ENCODE data around the gene MCF2L.

Gene MCF2L

DNA sequence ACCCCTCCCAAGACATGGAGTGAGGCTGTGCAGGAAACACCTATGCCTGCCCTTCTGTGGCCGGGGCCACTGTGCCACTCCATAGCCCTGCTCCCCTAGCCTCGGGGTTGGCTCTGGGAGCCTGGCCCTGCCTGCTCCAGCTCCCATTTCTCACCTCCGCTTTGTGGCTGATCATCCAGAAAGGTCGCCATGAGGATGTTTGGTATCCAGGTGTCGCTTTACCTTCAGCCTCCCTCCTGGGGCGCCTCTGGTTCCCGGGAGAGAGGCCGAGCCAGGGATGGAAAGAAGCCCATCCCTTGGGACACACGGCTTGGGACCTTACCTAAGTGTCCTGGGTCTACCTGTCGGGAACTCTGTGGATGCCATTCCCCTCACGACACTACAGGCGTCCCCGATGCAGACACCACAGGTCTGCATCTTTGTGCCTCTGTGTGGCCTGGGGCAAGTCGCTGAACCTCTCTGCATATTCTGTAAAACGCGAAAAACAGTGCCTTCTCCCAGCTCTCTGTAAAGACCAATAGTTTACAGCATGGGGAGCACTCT is 3.4 kb upstream of the MCF2L start:
- no peak for DNase-seq (ENCODE audit: low read depth)

DNA sequence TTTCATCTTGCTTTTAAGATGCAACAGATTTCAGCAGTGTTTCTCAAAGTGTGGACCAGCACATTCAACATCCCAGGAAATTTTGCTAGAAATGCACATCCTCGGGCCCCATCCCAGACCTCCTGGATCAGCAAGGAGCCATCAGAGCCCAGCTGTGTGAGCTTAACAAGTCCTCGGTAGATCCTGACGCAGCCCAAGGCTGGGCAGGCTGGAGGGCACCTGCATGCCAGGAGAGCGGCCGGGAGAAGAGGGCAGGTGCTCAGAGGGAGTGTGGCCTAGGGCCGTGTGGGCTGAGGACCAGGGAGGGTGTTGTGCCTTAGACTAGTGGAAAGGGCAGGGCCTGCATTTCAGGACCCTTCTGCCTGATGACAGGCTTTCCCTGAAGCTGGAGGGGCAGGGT is 2.2 kb upstream of the MCF2L start:
- DNase-seq (ENCODE audit: low read depth): no peak

DNA sequence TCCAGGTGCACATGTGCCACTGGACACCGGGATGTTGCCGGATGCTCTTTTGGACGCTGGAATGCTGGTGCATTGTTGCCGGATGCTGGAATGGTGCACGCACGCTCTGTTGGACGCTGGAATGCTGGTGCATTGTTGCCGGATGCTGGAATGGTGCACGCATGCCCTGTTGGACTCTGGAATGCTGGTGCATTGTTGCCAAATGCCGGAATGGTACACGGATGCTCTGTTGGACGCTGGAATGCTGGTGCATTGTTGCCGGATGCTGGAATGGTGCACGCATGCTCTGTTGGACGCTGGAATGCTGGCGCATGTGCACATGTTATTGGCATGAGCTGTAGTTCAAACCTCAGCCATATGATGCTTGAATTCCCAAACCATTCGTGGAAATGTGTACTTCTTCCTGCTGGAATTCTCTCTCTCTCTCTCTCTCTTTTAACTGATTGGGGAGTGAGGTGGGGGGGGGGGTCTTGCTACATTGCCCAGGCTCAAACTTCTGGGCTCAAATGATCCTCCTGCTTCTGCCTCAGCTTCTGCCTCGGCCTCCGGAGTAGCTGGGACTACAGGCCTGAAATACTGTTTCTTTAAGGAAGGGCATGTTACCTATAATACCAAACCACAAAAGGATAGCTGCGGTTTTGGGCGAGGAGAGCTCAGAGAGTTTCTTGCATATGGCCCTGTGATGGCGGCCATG is 1.2 kb upstream of the MCF2L start:
- DNase-seq (ENCODE audit: low read depth): no peak

DNA sequence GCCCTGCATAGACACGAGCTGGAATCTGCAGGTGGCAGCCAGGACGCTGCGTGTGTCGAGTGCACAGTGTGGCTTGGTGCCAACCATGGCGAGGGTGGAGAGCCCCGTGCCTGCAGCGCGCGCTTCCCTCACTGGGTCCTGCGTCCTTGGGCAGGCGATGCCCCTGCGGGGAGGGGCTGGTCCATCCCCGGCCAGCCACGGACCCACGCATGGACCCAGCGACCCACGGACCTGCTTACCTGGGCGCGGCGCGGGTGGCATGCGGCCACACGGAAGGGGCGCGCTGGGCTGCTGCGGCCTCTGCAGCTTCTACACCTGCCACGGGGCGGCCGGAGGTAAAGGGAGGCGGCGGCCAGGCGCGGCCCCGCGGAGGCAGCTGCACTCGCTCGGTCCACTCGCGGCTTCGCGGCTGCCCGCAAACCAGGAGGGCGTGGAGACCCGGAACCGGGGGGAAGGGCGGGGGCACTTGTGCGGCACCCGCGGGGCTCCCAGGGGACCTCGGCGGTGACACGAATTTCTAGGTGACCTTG is 569 bp upstream of the MCF2L start:
- no peak for DNase-seq (ENCODE audit: low read depth)

DNA sequence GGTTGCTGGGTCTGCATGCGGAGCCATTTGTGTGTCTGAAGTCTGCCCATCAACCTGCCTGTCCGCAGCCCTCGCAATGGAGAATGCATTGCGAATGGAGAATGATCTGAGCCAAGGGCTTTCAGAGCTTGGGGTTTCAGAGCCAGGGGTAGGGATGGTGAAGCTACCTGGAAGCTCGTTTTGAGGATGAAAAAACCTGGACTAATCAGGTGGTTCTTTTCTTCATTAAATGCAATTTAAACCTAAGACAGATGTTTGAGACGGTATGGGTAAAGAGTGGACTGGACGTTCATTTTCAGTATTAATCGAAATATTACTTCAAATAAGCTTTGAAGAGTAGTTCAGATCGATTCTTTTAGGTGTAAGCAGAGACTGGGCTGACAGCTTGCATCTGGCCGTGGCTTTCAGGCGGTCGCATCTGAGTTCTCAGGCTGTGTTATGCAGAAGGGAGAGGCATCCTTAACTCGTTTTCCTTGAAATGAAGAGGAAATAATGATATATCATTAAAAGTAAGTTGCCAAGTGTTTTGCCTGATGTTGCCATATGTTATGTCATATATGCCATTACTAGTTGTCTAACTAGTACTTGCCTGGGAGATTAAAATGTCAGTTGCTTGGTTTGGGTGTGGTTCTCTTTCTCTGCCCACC is 801 bp downstream of the MCF2L start:
- no peak for DNase-seq (ENCODE audit: low read depth)

DNA sequence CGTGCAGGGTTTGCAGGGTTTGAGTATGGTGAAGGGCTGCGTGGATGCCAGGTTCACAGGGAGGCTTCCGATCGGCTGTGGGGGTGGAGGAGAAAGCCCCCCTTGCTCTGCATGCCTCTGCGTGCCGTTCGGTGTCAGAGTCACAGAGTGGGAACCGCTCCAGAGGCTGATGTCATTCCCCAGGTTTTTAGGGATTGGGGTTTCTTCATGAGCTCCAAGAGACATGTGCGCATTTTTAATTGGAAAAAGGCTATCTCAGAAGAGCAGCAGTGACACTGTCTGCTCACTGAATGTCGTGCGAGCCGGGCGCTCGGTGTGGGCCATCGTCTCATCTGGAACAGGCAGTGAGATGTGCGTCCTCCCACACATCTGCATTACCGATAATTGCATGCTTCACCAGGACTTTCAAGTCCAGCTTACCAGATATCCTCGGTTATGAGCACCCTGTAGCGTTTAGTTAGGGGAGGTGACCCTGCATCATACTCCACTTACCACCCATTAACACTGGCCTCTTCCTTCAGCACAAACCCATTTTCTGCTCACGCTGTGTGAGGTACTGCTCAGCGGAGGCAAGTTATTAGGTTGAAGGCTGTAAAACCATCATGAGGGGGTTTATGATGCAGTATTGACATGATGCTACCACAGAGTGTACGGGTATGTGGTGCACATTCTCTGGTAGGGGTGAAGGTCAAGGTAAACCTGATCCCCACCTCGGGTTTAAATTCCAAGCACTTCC is 1.7 kb downstream of the MCF2L start:
- no peak for DNase-seq (ENCODE audit: low read depth)

DNA sequence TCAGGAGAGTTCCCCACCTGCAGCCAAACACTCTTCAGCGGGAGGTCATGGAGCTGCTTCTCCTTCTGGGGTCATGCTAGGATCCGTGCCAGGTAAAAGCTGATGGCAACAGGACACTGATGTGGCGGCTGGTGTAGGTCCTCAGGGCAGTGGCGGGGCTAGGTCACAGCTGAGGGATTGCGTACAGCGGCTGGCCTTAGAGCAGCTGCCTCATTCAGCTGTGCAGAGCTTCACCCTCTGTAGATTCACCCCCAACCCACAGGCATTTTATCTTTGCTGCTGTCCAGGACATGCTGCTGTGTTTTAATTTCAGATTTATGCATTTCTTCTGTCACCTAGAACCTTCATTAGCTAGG is 2.3 kb downstream of the MCF2L start:
- no peak for DNase-seq (ENCODE audit: low read depth)

DNA sequence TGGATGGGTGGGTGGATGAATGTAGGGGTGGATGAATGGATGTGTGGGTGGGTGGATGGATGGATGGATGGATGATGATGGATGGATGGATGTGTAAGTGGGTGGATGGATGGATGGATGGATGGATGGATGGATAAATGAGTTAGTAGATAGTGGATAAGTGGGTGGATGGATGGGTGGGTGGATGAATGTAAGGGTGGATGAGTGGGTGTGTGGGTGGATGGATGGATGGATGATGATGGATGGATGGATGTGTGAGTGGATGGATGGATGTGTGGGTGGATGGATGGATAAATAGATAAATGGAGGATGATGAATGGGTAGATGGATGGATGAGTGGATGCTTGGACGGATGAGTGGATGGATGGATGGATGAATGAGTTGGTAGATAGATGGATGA is 3.2 kb downstream of the MCF2L start:
- DNase-seq (ENCODE audit: low read depth): no peak

DNA sequence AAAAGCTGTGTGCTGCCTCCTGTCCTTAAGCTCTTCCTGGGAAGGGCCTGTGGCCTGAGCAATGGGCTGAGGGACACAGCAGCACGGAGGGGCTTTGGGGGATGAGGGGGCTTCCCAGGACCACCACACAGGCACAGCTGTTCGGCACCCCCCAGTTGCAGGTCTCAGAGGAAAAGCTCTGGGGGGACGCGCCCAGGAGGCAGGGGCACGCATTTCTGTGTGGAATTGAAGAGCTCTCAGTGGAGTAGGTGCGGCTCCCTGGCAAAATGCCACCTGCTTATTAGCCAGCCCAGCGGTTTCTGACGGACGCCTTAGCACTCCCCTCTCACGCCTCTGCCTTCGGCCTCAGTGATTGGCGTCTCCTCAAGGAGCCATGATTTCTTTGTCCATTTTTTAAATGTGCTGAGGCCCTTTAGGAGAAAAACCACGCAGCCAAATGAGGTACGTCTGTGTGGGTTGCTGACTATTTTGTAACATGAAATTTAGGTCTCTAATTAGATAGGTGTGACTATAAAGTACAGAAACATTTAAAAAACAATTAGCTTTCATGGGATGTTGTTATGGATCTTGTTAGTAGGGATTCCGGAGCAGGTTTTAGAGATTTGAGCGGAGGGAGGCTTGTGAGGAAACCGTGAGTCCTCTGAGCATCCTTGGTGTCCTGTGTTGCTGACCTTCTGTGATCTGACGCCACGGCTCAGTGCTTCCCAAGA is 4.0 kb downstream of the MCF2L start:
- DNase-seq (ENCODE audit: low read depth): no peak

DNA sequence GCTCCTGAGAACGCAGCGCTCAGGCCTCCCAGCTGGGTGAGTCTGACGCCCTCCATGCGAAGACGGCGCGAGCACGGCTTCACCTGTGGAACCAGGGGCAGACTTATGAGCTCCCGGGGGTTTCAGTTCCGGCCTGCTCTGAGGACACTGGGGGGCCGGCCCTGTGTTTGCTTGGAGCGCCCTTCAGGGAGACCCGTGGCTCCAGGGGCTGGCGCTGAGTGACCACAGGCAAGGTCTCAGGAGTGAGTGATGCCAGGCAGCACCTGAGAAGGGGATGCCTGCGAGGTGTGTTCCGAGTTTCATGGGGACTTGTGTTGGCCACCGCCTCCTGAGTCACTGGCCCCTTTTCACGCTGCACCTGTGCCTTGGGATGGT is 4.5 kb downstream of the MCF2L start:
- no peak for DNase-seq (ENCODE audit: low read depth)

DNA sequence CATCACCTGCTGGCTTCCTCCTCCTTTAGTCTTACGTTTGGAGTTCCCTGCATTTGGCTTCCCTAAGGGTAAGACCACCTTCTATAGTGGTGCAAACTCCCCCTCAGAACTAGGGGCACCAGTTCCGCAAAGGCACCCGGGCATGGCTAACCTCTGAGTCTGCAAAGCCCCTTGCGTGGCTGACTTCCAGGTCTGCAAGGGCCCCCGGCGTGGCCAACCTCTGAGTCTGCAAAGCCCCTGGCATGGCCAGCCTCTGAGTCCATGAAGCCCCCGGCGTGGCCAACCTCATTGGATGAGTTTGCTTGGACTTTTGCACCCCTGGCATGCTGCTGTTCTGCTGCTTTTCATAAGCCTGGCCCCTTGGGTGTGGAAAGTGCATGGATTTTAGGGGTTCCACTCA is 5.1 kb downstream of the MCF2L start:
- DNase-seq (ENCODE audit: low read depth): no peak

DNA sequence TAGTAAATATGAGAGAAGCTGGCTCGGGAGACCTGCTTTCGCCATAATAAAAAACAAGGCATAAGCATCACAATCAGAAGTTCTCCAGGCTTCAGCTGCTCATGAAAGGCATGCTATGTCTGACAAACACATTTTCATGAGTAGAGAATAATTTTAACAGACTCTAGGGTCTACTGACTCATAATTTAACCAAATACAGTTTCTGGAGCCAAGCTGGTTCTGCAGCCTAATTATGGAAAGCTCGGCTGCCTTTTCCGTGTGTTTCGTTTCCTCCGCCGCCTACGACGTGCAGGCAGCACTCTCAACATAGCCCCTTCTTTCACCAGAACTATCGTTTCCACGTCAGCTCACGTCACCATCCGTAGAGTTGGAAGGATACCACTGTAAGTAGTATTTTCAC is 5.7 kb downstream of the MCF2L start:
- no peak for DNase-seq (ENCODE audit: low read depth)

DNA sequence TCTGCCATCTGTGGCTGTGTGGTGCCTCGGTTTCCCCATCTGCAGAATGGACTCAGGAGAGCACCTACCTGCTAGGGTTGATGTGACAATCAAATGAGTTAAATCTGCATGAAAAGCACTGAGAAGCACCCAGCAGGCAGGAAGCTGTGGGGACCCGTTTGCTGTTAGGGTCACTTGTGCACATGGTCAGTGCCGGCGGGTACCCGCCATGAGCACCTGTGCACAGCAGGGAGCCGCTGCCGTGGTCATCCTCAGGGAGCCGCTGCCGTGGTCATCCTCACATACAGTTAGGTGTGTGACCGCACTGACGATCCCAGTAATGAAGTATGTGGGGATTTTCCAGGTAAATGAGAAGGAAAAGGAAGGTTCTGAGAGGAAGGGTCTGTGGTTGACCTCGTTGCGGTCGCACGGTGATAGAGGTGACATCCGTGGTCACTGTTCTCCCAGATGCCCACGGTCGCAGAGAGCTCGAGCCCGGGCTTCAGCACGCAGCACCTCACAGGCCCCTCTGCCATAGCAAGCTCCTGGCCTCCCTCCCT is 6.5 kb downstream of the MCF2L start:
- no peak for DNase-seq (ENCODE audit: low read depth)

DNA sequence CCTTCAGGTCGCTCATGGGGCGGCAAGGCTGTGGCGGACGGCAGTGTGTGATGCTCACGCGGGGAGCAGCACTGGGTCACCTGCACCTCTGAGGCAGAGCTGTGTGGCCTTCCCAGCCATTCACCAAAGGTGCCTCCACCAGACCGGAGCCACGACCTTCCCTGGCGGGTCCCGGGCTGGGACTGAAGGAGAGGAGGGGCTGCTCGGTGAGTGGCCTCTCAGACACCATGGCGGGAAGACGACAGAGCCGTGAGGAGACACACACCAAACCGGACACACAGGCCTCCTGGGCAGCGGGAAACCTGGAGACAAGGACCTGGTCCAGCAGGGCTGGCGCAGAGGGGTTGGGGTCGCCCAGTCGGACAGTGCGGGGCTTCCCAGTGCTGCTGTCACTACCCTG is 7.5 kb downstream of the MCF2L start:
- no peak for DNase-seq (ENCODE audit: low read depth)

DNA sequence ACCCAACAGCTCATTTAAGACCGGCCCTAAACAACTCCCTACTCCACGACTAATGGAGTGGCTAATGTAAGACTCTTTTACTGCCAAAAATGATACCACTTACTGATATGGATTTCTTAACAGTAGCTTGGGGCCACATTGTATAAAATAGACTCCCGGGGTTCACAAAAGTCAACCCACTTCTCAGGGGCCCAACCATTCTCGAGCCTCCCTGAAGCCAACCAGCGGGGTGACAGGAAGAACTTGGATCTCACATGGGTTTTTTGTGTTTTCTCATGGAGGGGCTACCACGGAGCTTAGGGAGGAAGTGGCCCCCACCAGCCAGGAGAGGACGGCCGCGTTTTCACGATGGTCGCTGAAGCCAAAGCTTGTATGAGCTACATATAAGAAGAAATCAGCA is 8.1 kb downstream of the MCF2L start:
- no peak for DNase-seq (ENCODE audit: low read depth)

DNA sequence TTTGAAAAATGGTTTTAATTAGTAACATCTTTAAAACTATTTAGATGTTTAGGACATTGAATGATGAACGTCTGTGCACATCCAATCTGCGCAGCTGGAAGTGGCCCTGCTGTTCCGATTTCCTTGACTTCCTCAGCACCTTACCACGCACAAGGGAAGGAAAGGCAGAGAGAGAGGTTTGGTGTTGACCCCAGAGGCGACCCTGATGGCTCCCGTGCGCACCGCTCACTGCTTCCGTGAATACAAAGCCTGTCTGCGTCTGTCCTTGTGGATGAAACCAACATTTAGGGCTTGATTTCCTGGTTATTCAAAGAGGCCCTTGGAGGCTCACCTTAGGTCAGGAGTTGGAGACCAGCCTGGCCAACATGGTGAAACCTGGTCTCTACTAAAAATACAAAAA is 8.5 kb downstream of the MCF2L start:
- DNase-seq (ENCODE audit: low read depth): no peak

DNA sequence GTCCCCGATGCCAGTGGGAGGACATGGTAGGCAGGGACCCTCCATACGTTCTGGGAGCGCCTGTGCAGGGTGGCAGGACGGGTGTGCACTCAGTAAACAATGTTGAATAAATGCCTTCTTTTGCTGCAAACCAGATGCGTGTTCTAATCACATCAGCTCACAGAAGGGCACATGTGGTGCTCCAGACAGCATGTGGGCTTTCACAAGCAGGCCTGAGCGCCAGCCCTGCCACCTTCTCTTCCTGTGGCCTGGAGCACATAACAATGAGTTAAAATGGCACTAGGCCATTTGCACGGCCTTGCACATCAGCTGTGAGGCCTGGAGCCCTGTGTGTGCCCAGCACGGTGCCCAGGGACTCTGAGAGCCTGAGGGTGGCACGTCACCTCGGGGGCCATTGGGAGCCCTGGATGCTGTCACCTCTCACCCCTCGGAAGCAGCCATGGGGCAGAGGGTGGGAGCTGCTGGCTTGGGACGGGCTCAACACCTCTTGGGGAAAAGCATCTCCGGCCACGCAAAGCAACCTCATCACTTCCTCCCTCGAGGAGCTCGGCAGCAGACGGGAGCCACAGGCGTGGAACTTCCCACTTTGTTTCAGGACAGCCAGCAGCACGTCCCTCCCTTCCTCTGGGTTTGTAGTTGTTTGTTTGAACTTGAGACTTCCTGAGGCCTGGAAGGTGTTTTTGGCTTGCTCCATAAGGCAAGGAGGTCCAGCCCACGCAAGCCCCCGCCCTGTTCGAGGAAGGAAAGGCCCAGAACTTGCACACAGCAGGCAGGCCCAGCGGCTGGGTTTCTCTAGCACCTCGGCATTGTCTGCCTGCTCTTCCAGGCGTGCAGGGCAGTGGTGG is 9.8 kb downstream of the MCF2L start:
- DNase-seq (ENCODE audit: low read depth): no peak

DNA sequence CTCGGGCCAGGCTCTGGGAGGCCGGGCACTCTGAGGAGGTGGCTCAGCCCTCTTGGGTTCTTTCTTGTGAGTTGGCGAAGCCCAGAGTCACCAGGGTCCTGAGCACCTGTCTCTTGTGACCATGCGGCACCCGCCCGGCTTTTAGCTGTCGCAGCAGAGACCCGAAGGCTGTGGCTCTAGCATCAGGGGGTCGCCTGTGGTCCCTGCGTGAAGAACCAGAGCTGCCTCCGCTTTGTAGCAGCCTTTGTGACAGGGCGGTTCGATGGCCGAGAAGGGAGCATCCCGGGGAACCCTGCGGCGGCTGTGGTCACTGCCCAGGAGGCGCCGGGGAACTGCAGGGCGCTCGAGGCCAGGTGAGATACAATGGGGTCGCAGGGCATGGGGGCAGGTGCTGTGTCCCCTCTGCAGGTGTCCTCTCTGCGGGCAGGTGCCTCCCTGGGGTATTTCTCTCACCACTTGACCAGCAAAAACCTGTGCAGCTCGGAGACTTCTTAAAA is 10.4 kb downstream of the MCF2L start:
- no peak for DNase-seq (ENCODE audit: low read depth)

DNA sequence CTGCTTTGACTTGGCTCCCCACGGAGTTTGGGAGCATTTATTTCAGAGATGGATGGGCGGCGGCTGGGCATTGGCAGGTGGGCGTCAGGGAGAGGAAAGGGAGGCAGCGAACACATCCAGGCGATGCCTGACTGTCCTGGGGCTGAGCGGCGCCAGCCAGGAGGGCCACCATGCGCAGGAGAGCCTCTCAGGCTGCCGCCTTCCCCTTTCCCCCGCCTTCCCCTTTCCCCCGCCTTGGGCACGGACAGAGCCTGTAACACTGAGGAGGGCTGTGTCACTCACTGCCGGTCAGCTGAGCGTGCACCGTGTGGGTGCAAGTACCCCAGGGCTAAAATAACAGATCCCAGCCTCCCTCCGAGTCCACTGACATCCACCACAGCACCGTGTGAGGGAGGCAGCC is 11.4 kb downstream of the MCF2L start:
- no peak for DNase-seq (ENCODE audit: low read depth)

DNA sequence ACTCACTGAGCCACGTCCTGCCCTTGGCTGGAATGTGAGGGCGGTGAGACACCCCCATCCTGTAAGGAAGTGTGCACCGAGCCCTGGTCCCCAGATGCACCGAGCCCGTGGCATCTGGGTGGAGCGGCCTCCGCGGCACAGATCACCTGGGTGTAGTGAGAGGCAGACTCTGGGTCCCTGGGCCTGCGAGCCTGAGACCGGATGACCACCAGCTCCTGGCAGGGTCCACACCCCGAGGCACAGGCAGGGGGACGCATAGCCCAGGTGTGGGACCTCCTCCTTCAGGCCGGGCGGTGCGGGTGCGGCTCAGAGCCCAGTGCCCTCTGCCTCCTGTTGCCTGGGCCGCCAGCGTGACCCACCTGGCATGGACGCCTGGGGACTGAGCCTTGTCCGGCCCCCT is 12.4 kb downstream of the MCF2L start:
- DNase-seq (ENCODE audit: low read depth): no peak
